ENCODE data around the gene PHAF1. TPM values are rescaled to one million over a fixed set of nuclear protein-coding genes. Genes with fewer than 3 reads are reported as not detected.

The PHAF1 gene
- total and polyA plus RNA-seq, 9 of the 15 experiments (the other 6 are each of a cell fraction or from before 2014, with no cell fraction given), result 5.1 to 25.4 (median 13.8) TPM

DNA sequence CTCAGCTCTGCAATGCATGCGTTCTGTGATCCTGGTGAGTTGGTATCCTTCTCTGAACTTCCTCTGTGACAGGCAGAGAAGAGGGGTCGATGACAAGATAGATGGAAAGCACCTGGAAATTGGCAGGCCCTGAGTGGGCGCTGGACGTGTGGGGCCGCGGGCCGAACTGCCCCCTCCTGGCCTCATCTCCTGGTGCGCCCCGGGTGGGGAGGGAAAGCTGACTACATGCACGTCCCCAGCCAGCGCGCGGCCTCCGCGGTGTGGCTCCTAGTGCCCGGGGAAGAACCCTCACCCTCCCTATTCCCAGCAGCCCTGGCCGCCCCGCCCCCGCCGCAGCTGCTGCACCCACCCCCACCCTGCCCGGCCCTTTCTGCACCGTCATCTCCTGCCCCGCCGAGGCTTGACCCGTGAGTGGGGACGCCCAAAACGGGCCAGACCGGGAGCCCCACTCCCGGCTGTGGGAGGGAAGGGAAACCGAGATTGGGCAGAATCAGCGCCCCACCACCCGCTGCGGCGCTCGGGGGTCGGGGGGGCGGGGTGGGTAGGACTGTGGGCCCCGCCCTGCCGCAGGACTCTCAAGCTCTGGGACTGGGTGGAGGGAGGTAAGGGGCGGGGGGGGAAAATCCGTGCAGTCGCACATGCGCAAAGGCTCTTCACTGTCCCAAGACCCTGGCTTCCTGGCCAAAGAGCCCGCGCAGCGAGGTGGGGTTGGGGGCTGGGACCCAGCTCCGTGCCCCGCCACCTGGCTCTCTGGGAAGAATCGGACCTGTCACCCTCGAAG is 60.6 kb downstream of the PHAF1 start, which contains the start of gene NOL3 (continued):
- TF ChIP-seq EWSR1 (IDR thresholded peaks at IDR 0.05; ENCODE audit: borderline replicate concordance, low read depth, partially characterized antibody), result no peak
- TF ChIP-seq SMARCB1 (IDR thresholded peaks at IDR 0.05; ENCODE audit: insufficient read length, low read depth), result no peak
- TF ChIP-seq SIN3A (IDR thresholded peaks at IDR 0.05; ENCODE audit: borderline replicate concordance in 2 of 2, control insufficient read depth in 1 of 2, low read depth in 2 of 2, low read length in 2 of 2), result 0 out of 4 replicates have a peak, but pooled peaks have one; percentile 22 to 51
- TF ChIP-seq, protein P1, sequence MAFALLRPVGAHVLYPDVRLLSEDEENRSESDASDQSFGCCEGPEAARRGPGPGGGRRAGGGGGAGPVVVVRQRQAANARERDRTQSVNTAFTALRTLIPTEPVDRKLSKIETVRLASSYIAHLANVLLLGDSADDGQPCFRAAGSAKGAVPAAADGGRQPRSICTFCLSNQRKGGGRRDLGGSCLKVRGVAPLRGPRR (CRISPR knock-in tag; IDR thresholded peaks at IDR 0.05), result no peak
- TF ChIP-seq PRMT5 (CRISPR knock-in tag; IDR thresholded peaks at IDR 0.05), result no peak
- TF ChIP-seq ZNF644 (tag; IDR thresholded peaks at IDR 0.05; ENCODE audit: low read depth), result no peak; the same call in 1 of the 2 replicates
- no peak for TF ChIP-seq KLF16 (IDR thresholded peaks at IDR 0.05)
- no peak for TF ChIP-seq RBM15 (IDR thresholded peaks at IDR 0.05; ENCODE audit: insufficient read depth, low read length)
- no peak for TF ChIP-seq ARNT (IDR thresholded peaks at IDR 0.05)
- no peak for TF ChIP-seq EP400 (IDR thresholded peaks at IDR 0.05)
- peak; percentile 50 to 73; a peak in 3 of 4 replicates for TF ChIP-seq MAZ (CRISPR knock-in tag; conservative IDR thresholded peaks at IDR 0.05 in 1 of 2, IDR thresholded peaks at IDR 0.05 in 1 of 2)
- peak; percentile 22; the same call in 1 of the 2 replicates for TF ChIP-seq ZBTB7A (IDR thresholded peaks at IDR 0.05; ENCODE audit: borderline replicate concordance, control insufficient read depth, low read depth, low read length)

Measured in K562 (cell line).